Inferior parietal cortex (tissue), 1 donor: ENCODE data around the gene KRTAP2-2.
"Not testable (repeated sequence)": the region's sequence is repeated elsewhere in the genome, so short reads cannot be mapped to it uniquely, and the experiment has no call there.

Experiments used
- DNase-seq: peaks from one replicate; pipeline ENCODE4 v3.0.0-alpha.2; 2016; ENCODE audit errors: extremely low spot score

KRTAP2-2 gene

GRCh38 chr17:41064301-41064700 is 9.3 kb upstream of the KRTAP2-2 start:
- DNase-seq, result no peak

GRCh38 chr17:41063449-41063848 is 8.4 kb upstream of the KRTAP2-2 start:
- no peak for DNase-seq

DNA sequence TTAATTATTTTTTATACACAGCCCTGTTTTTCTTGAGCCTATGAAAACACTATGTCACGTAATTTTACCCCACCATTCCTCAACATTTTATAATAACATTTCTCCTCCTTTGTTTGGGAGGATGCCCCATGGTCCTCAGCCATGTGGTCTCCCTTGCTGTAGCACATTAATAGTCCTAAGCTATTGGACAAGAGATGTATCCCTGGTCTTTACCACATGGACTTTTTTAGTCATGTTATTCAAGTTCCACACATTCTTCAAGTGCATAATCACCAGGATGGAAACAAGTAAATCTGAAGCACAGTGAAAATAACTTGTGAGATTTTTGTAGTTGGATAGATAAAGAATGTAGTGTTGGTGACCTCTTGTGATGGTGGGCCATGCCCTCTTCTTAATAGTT is 6.9 kb upstream of the KRTAP2-2 start:
- DNase-seq, result no peak

DNA sequence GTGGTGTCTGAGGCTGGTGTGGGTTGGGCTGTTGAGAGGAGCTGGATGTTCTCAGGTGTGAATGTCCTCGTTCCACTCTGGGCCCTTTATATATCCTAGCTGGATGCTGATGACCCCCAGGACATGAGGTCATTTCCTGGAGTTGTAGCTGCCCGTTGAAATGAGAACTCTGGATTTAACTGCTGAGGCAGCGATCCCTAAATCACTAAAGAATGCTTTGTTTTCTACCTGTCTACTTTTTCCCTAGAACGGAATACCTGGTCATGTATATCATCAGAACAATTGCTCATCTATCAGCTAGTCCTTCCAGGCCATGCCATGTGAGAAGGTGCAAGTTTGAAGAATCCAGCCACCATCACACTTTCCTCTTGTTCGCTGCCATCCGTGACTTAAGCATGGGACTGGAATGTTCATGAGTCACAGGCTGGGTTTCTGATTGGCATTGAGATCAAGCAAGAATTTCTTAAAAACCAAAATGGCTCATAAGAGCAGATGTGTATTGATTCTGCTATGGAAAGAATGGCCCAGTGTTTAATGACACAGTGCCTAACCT is 5.1 kb upstream of the KRTAP2-2 start, which contains the start of gene KRTAP2-3:
TSS of gene KRTAP2-3 (minus strand) at position 63 of the 553 bp plus-strand sequence. CDS start 64 bp downstream, outside the sequence.
- DNase-seq, result no peak

DNA sequence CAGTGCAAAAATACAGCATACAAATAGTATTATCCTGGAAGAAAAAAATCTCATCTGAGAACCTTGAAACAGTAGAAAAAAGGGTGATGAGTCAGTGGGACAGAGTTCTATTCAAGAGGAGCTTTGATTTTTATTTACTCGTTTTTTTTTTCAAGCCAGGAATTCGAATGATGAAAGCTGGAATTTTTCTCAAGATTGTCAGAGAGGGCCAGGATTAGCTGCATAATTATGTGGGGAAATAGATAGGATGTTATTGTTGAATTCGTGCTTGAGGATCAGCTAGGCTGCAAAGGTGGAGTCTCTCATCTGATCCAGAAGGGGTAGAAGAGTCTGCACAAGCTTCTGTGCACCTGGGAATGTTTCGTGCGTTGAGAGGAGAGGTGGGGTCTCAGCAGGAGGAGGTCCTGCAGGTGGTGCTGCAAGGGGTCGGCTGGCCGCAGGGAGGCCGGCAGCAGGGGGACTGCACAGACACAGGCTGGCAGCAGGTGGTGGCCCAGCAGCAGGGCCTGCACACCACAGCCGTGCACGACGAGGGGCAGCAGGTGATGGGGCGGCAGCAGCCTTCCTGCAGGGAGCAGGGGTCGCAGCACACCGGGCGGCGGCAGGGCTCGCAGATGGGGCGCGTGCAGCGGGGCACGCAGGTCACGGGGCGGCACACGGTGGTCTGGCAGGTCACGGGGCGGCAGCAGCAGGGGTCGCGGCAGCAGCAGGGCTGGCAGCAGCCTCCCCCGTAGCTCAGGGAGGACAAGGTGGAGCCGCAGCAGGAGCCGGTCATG is 4.4 kb upstream of the KRTAP2-2 start:
- not testable (repeated sequence) for DNase-seq

DNA sequence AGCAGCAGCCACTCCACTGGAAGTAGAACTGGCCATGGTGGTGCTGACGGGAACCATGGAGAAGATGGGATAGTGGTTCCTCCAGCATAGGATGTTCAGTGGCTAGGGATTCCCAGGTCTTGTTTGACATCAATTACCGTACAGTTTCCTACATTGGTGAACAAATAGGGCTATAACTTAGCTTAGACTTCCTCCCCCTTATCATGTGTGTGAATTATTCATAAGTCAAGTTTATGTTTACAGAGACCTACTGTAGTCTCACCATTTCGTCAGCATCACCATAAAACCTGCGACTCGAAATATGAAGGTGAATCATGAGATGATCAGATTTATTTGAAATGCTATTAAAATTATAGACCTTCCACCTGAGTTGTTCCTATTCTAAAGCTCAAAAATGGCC is 3.7 kb upstream of the KRTAP2-2 start:
- no peak for DNase-seq

GRCh38 chr17:41057547-41057946 is 2.5 kb upstream of the KRTAP2-2 start:
- DNase-seq, result no peak

GRCh38 chr17:41054556-41054955 is 474 bp downstream of the KRTAP2-2 start:
- DNase-seq, result not testable (repeated sequence)

DNA sequence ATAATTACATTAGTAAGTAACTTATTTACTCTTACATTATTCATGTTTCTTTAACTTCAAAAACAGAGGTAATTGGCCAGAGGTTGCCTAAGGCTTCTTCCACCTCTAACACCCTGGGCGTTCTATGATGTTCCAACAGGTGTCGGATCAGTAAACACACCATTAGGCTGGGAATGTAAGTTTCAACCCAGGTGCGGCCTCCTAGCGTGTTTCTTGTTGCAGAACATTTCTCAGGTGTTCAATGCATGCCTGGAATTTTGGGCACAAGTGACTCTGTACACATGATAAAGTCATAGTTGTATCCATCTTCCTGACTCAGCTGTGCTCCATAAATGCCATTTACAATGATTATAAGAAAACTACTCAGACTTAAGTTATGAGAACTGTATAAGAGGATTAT is 1.0 kb downstream of the KRTAP2-2 start:
- DNase-seq, result no peak

DNA sequence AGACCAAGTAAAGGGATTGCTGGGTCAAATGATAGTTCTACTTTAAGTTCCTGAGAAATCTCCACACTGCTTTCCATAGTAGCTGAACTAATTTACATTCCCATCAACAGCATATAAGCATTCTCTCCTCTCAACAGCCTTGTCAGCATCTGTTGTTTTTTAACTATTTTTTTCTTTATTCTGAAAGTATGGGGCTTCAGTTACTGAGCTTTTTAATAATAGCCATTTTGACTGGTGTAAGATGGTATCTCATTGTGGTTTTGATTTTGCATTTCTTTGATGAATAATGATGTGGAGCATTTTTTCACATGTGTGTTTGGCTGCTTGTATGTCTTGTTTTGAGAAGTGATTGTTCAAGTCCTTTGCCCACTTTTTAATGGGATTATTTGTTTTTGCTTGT is 2.5 kb downstream of the KRTAP2-2 start:
- no peak for DNase-seq

GRCh38 chr17:41049110-41049509 is 5.9 kb downstream of the KRTAP2-2 start:
- no peak for DNase-seq

- DNase-seq, result no peak
Observed at GRCh38 chr17:41048441-41048840, 6.6 kb downstream of the KRTAP2-2 start.

DNA sequence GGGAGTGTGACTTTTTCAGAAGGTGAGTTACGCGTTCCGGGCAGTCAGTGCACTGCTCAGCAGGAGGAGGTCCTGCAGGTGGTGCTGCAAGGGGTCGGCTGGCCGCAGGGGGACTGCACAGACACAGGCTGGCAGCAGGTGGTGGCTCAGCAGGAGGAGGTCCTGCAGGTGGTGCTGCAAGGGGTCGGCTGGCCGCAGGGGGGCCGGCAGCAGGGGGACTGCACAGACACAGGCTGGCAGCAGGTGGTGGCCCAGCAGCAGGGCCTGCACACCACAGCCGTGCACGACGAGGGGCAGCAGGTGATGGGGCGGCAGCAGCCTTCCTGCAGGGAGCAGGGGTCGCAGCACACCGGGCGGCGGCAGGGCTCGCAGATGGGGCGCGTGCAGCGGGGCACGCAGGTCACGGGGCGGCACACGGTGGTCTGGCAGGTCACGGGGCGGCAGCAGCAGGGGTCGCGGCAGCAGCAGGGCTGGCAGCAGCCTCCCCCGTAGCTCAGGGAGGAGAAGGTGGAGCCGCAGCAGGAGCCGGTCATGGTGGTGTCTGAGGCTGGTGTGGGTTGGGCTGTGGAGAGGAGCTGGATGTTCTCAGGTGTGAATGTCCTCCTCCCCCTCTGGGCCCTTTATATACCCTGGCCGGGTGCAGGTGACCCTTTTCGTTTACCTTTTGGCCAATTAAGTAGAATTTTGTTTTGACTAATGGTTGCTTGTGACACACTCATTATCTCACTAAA is 8.1 kb downstream of the KRTAP2-2 start, which contains the start of gene KRTAP2-1:
TSS of gene KRTAP2-1 (minus strand) at position 582 of the 731 bp plus-strand sequence. CDS start at position 533, 49 bp downstream.
- DNase-seq, result not testable (repeated sequence)

- no peak for DNase-seq
Observed at GRCh38 chr17:41042953-41043352, 12.1 kb downstream of the KRTAP2-2 start.

DNA sequence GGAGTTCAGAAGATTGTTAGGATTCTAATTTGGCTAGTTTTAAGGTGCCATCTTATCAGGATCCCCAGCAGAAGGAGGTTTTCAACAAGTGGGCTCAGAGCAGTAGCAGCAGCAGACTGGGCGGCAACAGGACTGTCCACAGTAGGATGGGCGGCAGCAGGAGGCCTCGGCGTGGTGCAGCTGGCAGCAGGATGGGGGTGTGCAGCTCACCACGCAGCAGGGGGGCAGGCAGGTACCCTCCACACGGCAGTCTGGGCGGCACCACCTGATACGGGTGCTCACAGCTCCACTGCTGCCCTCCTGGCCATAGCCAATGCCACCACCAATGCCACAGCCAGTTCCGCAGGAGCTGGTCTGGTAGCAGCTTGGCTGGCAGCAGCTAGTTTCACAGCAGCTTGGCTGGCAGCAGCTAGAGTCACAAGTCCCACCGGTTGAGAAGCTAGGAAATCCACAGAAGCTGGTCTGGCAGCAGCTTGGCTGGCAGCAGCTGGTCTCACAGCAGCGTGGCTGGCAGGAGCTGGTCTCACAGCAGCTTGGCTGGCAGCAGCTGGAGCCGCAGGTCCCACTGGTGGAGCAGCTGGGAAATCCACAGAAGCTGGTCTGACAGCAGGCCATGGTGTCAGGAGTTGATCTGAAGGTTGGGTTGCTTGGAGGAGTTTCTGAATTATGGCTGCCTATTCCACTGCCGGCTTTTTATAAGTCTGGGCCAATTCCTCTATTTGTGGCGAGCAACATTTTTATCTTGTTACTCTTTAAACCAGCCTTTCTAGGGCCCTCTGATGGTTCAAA is 14.1 kb downstream of the KRTAP2-2 start, which contains the start of gene KRTAP1-1:
TSS of gene KRTAP1-1 (minus strand) at position 668 of the 789 bp plus-strand sequence. CDS start at position 615, 53 bp downstream.
- not testable (repeated sequence) for DNase-seq

DNA sequence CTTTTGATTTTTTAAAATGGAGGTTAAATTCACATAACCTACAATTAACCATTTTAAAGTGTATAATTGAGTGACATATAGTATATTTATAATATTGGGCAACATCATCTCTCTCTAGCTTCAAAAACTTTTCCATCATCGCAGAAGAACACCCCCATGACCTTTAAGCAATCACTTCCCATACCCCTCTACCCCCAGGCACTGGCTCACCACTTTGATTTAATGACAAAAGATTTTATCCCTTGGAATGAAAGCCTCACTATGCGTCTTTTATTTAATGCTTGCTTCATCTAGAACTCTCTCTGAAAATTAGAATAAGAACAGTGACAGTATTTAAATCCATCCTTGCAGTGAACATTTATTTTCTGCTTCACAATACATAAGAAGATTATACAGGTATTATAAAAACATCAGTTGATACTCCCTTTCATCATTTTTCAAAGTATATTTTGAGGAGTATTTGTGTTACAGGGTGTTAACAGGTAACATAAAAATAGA is 17.1 kb downstream of the KRTAP2-2 start:
- DNase-seq, result no peak

DNA sequence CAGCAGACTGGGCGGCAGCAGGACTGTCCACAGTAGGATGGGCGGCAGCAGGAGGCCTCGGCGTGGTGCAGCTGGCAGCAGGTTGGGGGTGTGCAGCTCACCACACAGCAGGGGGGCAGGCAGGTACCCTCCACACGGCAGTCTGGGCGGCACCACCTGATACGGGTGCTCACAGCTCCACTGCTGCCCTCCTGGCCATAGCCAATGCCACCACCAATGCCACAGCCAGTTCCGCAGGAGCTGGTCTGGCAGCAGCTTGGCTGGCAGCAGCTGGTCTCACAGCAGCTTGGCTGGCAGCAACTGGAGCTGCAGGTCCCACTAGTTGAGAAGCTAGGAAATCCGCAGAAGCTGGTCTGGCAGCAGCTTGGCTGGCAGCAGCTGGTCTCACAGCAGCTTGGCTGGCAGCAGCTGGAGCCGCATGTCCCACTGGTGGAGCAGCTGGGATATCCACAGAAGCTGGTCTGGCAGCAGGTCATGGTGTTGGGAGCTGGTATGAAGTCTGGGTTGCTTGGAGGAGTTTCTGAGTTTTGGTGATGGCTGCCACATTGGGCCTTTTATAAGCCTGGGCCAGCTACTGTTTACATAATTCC is 20.6 kb downstream of the KRTAP2-2 start, which contains the start of gene KRTAP1-3:
TSS of gene KRTAP1-3 (minus strand) at position 529 of the 590 bp plus-strand sequence. CDS start at position 476, 53 bp downstream.
- DNase-seq, result not testable (repeated sequence)

DNA sequence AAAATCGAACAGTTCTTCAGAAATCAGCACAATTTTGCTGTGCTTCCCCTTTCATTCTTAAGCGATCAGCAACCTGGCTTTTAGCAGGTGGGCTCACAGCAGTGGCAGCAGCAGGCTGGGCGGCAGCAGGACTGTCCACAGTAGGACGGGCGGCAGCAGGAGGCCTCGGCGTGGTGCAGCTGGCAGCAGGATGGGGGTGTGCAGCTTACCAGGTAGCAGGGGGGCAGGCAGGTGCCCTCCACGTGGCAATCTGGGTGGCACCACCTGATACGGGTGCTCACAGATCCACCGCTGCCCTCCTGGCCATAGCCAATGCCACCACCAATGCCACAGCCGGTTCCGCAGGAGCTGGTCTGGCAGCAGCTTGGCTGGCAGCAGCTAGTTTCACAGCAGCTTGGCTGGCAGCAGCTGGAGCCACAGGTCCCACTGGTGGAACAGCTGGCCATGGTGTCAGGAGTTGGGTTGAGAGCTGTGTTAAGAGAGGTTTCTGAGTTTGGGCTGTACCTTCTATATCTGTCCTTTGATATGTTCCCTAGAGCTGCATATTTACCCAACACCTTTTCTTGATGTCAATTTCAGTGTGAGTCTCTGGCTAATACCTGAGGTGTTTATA is 25.3 kb downstream of the KRTAP2-2 start, which contains the start of gene KRTAP1-4:
TSS of gene KRTAP1-4 (minus strand) at position 563 of the 613 bp plus-strand sequence. CDS start at position 446, 117 bp downstream.
- no peak for DNase-seq

DNA sequence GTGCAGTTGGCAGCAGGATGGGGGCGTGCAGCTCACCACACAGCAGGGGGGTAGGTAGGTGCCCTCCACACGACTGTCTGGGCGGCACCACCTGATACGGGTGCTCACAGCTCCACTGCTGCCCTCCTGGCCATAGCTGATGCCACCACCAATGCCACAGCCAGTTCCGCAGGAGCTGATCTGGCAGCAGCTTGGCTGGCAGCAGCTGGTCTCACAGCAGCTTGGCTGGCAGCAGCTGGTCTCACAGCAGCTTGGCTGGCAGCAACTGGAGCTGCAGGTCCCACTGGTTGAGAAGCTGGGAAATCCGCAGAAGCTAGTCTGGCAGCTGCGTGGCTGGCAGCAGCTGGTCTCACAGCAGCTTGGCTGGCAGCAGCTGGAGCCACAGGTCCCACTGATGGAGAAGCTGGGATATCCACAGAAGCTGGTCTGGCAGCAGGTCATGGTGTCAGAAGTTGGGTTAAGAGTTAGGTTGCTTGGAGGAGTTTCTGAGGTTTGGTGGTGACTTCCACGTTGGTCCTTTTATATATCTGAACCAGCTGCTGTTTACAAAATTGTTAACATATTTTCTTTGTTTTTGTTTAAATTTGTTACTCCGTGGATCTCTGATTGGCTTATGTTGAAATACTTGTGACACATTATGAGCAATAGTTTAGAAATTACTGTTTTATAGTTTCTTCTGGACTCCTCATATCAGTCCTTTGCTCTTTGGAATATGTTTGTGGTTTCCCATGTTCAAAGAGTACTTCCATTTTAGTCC is 28.1 kb downstream of the KRTAP2-2 start, which contains the start of gene KRTAP1-5:
TSS of gene KRTAP1-5 (minus strand) at position 494 of the 757 bp plus-strand sequence. CDS start at position 441, 53 bp downstream.
- DNase-seq, result no peak
